ENCODE measurements around the gene G0S2. TPM values are rescaled to one million over a fixed set of nuclear protein-coding genes. Genes with fewer than 3 reads are reported as not detected.
A peak's percentile ranks its signal among the peaks of the same experiment; 100 is the strongest.

The G0S2 gene
- total RNA-seq, 1 donor: 52.2 TPM

DNA sequence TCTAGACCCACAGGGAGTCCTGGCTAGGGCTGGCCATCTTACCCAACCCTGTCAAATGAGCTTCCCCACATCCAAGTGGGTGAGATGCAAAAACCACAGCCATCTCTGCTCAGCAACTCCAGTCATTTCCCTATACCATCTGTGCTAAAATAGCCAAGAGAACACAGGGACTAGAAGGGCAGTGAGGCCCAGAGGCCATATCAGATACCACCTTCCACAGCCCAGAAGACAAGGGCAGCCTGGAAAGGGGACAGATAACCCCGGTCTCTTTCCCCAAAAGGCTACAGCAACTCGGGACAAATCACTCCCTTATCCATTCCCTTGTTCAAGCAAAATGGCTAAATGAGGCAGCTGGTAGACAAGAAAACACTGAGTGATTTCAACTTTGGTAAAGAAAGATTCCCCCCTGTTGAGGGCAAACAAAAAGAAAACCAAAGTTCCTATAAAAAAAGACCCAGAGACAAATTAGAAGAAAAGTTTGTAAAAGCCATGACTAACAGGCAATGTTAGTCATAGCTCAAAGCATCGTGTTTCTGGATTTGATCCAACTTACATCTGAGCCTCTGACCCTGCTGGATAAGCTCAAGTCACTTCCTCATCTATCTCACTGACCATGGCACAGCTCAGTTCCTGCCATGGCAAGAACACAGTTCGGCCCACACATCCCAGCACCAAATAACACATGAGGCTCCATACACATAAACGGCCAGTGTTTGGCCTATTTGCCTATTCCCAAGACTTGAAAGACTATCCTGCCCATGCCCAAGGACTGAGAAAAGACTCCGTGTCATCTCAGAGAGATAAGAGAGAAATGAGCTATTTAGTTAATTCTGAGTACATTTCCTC is 26.1 kb upstream of the G0S2 start:
- TF ChIP-seq, protein P1, sequence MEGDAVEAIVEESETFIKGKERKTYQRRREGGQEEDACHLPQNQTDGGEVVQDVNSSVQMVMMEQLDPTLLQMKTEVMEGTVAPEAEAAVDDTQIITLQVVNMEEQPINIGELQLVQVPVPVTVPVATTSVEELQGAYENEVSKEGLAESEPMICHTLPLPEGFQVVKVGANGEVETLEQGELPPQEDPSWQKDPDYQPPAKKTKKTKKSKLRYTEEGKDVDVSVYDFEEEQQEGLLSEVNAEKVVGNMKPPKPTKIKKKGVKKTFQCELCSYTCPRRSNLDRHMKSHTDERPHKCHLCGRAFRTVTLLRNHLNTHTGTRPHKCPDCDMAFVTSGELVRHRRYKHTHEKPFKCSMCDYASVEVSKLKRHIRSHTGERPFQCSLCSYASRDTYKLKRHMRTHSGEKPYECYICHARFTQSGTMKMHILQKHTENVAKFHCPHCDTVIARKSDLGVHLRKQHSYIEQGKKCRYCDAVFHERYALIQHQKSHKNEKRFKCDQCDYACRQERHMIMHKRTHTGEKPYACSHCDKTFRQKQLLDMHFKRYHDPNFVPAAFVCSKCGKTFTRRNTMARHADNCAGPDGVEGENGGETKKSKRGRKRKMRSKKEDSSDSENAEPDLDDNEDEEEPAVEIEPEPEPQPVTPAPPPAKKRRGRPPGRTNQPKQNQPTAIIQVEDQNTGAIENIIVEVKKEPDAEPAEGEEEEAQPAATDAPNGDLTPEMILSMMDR (IDR thresholded peaks at IDR 0.05; ENCODE audit: insufficient read depth, low read depth, low read length): no peak
- DNase-seq (ENCODE audit: low read depth): peak; percentile 90
- H3K4me3 ChIP-seq (ENCODE audit: low read depth, low read length): no peak overlapping the region

- DNase-seq (ENCODE audit: low read depth): no peak
- H3K4me3 ChIP-seq (ENCODE audit: low read depth, low read length): no peak overlapping the region
- TF ChIP-seq, protein P1 (IDR thresholded peaks at IDR 0.05; ENCODE audit: insufficient read depth, low read depth, low read length): no peak
These were observed 24.8 kb upstream of the G0S2 start for GRCh38 chr1:209650454-209650853.

GRCh38 chr1:209651138-209651587 is 24.0 kb upstream of the G0S2 start:
- peak; percentile 81 for DNase-seq (ENCODE audit: low read depth)
- TF ChIP-seq, protein P1 (IDR thresholded peaks at IDR 0.05; ENCODE audit: insufficient read depth, low read depth, low read length): no peak
- H3K4me3 ChIP-seq (ENCODE audit: low read depth, low read length): no peak overlapping the region

- TF ChIP-seq, protein P1 (IDR thresholded peaks at IDR 0.05; ENCODE audit: insufficient read depth, low read depth, low read length): no peak
- H3K4me3 ChIP-seq (ENCODE audit: low read depth, low read length): no peak within 1 kb of the TSS
- DNase-seq (ENCODE audit: low read depth): no peak
These were observed 23.0 kb upstream of the G0S2 start, which contains the start of gene LAMB3 for GRCh38 chr1:209652121-209652735. LAMB3 (minus strand) TSS chr1:209652425; CDS start chr1:209650944, 1,481 bp downstream.

GRCh38 chr1:209652873-209653401 is 22.3 kb upstream of the G0S2 start:
- peak; percentile 39 for DNase-seq (ENCODE audit: low read depth)
- TF ChIP-seq, protein P1 (IDR thresholded peaks at IDR 0.05; ENCODE audit: insufficient read depth, low read depth, low read length): no peak
- no peak overlapping the region for H3K4me3 ChIP-seq (ENCODE audit: low read depth, low read length)

DNA sequence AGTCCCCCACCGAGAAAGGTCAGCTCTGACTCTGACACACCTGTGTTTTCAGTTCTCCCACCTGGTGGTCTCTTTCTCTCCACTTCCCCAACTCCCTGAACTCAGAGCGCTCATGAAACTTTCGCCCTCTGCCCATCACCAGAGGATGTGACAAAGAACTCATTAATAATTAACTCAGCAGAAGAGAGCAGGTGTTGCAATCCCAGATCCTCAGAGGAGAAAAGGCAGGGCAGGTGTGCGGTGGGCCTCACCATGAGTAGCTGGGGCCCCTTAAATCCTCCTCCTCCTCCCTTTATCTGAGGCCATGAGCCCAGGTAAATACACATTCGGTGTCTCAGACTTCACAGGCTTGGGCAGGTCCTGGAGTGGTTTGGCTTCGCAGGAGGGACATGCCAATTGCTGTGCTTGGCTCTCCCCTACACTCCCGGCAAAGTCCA is 21.3 kb upstream of the G0S2 start:
- TF ChIP-seq, protein P1 (IDR thresholded peaks at IDR 0.05; ENCODE audit: insufficient read depth, low read depth, low read length): no peak
- H3K4me3 ChIP-seq (ENCODE audit: low read depth, low read length): no peak overlapping the region
- no peak for DNase-seq (ENCODE audit: low read depth)

Data from fibroblast of villous mesenchyme (primary cell).